Tibial artery (tissue), 4 donors: ENCODE measurements around the gene SORCS2.

Experiments used
- DNase-seq, 2 donors: peaks; one replicate each; pipeline ENCODE4 v3.0.0-alpha.2; 2019
- H3K27ac ChIP-seq, 2 donors: fragments of 200-600 bp; sonication (generic) in 1 of 2; 1 replicate in 1 of 2; 2 replicates in 1 of 2; pipeline ENCODE4 v1.5.1; 2018 to 2019; ENCODE audit warnings: mild to moderate bottlenecking in 1 of 2
- H3K27me3 ChIP-seq, 2 donors: fragments of 200-600 bp; sonication (generic) in 1 of 2; one replicate each; pipeline versions ENCODE4 v1.5.1 to v1.6.0; 2016 to 2019
- H3K36me3 ChIP-seq, 3 donors: fragments of 200-600 bp; sonication (generic) in 2 of 3; one replicate each; pipeline ENCODE4 v1.5.1; 2016 to 2019; ENCODE audit warnings: mild to moderate bottlenecking in 2 of 3
- H3K4me1 ChIP-seq, 4 donors: fragments of 200-600 bp; sonication (generic) in 2 of 4; 1 replicate in 3 of 4; 2 replicates in 1 of 4; pipeline ENCODE4 v1.5.1; 2016 to 2019
- H3K4me3 ChIP-seq, 2 donors: fragments of 200-600 bp; sonication (generic) in 1 of 2; 1 replicate in 1 of 2; 2 replicates in 1 of 2; pipeline ENCODE4 v1.5.1; 2018 to 2019; ENCODE audit warnings: mild to moderate bottlenecking in 2 of 2
- H3K9me3 ChIP-seq, 3 donors: fragments of 200-600 bp; sonication (generic) in 1 of 3; one replicate each; pipeline ENCODE4 v1.5.1; 2016 to 2019
- CTCF ChIP-seq, 2 experiments: fragments of 200-600 bp in 1 of 2; fragments of 450-650 bp in 1 of 2; IDR thresholded peaks; one replicate each; pipeline ENCODE4 v1.5.1; 2017 to 2019; ENCODE audit warnings: antibody characterized with exemption in 2 of 2, mild to moderate bottlenecking in 1 of 2, moderate library complexity in 1 of 2
- intact Hi-C: fragments of 100-400 bp; cut with DNase I; formaldehyde crosslinking; loops from one replicate; pipeline ENCODE4 v1.15.0; 2023; ENCODE audit warnings: low total_unique reads

The SORCS2 gene

GRCh38 chr4:7259039-7259438 is 66.7 kb downstream of the SORCS2 start:
- Histone ChIP-seq H3K27me3 (peaks cover 0 to 44% of the 10 kb centered on the region in 2 donors), H3K4me1 (peaks cover 0 to 29% (median 12%) of the 10 kb centered on the region in 4 donors), H3K9me3 (no peaks in the 10 kb centered on the region), H3K36me3 (no peaks in the 10 kb centered on the region), H3K27ac (no peak overlapping the region), H3K4me3 (no peak overlapping the region)
- no peak for TF ChIP-seq CTCF (IDR thresholded peaks at IDR 0.05)
- DNase-seq: no peak
- intact Hi-C loops: no loop called here

GRCh38 chr4:7260569-7260968 is 68.2 kb downstream of the SORCS2 start:
- Histone ChIP-seq H3K9me3 (no peaks in the 10 kb centered on the region), H3K27ac (no peak overlapping the region), H3K36me3 (no peaks in the 10 kb centered on the region), H3K4me1 (peaks cover 0 to 15% (median 9%) of the 10 kb centered on the region in 4 donors), H3K27me3 (peaks cover 0 to 41% of the 10 kb centered on the region in 2 donors), H3K4me3 (no peak overlapping the region)
- DNase-seq: no peak
- intact Hi-C loops: no loop called here
- TF ChIP-seq CTCF (IDR thresholded peaks at IDR 0.05): no peak

- H3K4me3 ChIP-seq: no peak overlapping the region
- TF ChIP-seq CTCF (IDR thresholded peaks at IDR 0.05): no peak
- H3K27me3 ChIP-seq: peaks cover 0 to 36% of the 10 kb centered on the region in 2 donors
- intact Hi-C loops: no loop called here
- H3K4me1 ChIP-seq: peaks cover 0 to 12% (median 9%) of the 10 kb centered on the region in 4 donors
- H3K27ac ChIP-seq: no peak overlapping the region
- DNase-seq: no peak
- H3K9me3 ChIP-seq: no peaks in the 10 kb centered on the region
- no peaks in the 10 kb centered on the region for H3K36me3 ChIP-seq
These were observed 68.7 kb downstream of the SORCS2 start for GRCh38 chr4:7261087-7261486.

- peaks cover 0 to 33% of the 10 kb centered on the region in 2 donors for H3K27me3 ChIP-seq
These were observed 69.2 kb downstream of the SORCS2 start for GRCh38 chr4:7261536-7261935.

GRCh38 chr4:7262134-7262533 is 69.8 kb downstream of the SORCS2 start:
- no peak for TF ChIP-seq CTCF (IDR thresholded peaks at IDR 0.05)
- no peak overlapping the region for H3K4me3 ChIP-seq
- DNase-seq: no peak

More at GRCh38 chr4:7261536-7261935, 69.2 kb downstream of the SORCS2 start:
- no peak overlapping the region for H3K27ac ChIP-seq
- H3K36me3 ChIP-seq: no peaks in the 10 kb centered on the region
- no peaks in the 10 kb centered on the region for H3K9me3 ChIP-seq
- H3K4me3 ChIP-seq: no peak overlapping the region
- intact Hi-C loops: no loop called here
- no peak for DNase-seq
- H3K4me1 ChIP-seq: peaks cover 0 to 8% (median 7%) of the 10 kb centered on the region in 4 donors
- no peak for TF ChIP-seq CTCF (IDR thresholded peaks at IDR 0.05)

GRCh38 chr4:7263166-7263565 is 70.8 kb downstream of the SORCS2 start:
- H3K27me3 ChIP-seq: peaks cover 0 to 25% of the 10 kb centered on the region in 2 donors
- intact Hi-C loops: no loop called here
- DNase-seq: no peak
- no peak overlapping the region for H3K4me3 ChIP-seq
- no peak for TF ChIP-seq CTCF (IDR thresholded peaks at IDR 0.05)
- H3K27ac ChIP-seq: no peak overlapping the region
- H3K4me1 ChIP-seq: no peaks in the 10 kb centered on the region
- no peaks in the 10 kb centered on the region for H3K9me3 ChIP-seq
- H3K36me3 ChIP-seq: no peaks in the 10 kb centered on the region

More at GRCh38 chr4:7262134-7262533, 69.8 kb downstream of the SORCS2 start:
- intact Hi-C loops: no loop called here
- Histone ChIP-seq H3K27me3 (peaks cover 0 to 31% of the 10 kb centered on the region in 2 donors), H3K36me3 (no peaks in the 10 kb centered on the region), H3K4me1 (peaks cover 0 to 2% (median 1%) of the 10 kb centered on the region in 4 donors), H3K9me3 (no peaks in the 10 kb centered on the region), H3K27ac (no peak overlapping the region)
